Activated CD8-positive, alpha-beta T cell treated with anti-CD3 and anti-CD28 coated beads, Interleukin-2, amount 10 ng/mL, durations not matched to agents 7 days and 5 days (primary cell): ENCODE measurements around the gene PDZD8. TPM values are rescaled to one million over a fixed set of nuclear protein-coding genes. Genes with fewer than 3 reads are reported as not detected.
"Not testable (repeated sequence)": the region's sequence is repeated elsewhere in the genome, so short reads cannot be mapped to it uniquely, and the experiment has no call there.

Experiments
- ATAC-seq: fragments of 150-1000 bp; cut with Tn5 transposase; one replicate; pipeline ENCODE4 v1.10.0; 2021; ENCODE audit warnings: moderate library complexity
- CTCF ChIA-PET: fragments of 350-600 bp; sonication (Branson Sonifier 250); formaldehyde crosslinking; loops from one replicate; lab custom pipeline; 2021; ENCODE audit warnings: antibody characterized with exemption; lab: Charles Lee
- POLR2A ChIA-PET: fragments of 350-600 bp; sonication (Branson Sonifier 250); formaldehyde crosslinking; loops from one replicate; lab custom pipeline; 2021; ENCODE audit warnings: antibody characterized with exemption; lab: Charles Lee
- DNase-seq: peaks from one replicate; pipeline ENCODE4 v3.0.0-alpha.2; 2020
- H3K27ac Mint-ChIP-seq: one replicate; pipeline ENCODE4 v1.8.0; 2021; ENCODE audit warnings: mild to moderate bottlenecking, mixed read lengths
- H3K27me3 Mint-ChIP-seq: one replicate; pipeline ENCODE4 v1.8.0; 2021; ENCODE audit warnings: low read depth, mixed read lengths
- H3K36me3 Mint-ChIP-seq: one replicate; pipeline ENCODE4 v1.8.0; 2021; ENCODE audit warnings: low read depth, mixed read lengths
- H3K4me1 Mint-ChIP-seq: one replicate; pipeline ENCODE4 v1.8.0; 2021; ENCODE audit warnings: low read depth, mixed read lengths
- H3K4me3 Mint-ChIP-seq: one replicate; pipeline ENCODE4 v1.8.0; 2021; ENCODE audit warnings: mild to moderate bottlenecking, mixed read lengths
- H3K9me3 Mint-ChIP-seq: one replicate; pipeline ENCODE4 v1.8.0; 2022; ENCODE audit warnings: mixed read lengths; ENCODE audit not compliant: insufficient read depth
- total RNA-seq, 2 experiments: library from RNA; stranded (reverse); gene quantifications; one replicate each; pipeline ENCODE4 v1.2.3, GENCODE V29; 2021

PDZD8 gene
- total RNA-seq, 2 experiments from 2014 or later: 11.2 to 12.5 TPM

DNA sequence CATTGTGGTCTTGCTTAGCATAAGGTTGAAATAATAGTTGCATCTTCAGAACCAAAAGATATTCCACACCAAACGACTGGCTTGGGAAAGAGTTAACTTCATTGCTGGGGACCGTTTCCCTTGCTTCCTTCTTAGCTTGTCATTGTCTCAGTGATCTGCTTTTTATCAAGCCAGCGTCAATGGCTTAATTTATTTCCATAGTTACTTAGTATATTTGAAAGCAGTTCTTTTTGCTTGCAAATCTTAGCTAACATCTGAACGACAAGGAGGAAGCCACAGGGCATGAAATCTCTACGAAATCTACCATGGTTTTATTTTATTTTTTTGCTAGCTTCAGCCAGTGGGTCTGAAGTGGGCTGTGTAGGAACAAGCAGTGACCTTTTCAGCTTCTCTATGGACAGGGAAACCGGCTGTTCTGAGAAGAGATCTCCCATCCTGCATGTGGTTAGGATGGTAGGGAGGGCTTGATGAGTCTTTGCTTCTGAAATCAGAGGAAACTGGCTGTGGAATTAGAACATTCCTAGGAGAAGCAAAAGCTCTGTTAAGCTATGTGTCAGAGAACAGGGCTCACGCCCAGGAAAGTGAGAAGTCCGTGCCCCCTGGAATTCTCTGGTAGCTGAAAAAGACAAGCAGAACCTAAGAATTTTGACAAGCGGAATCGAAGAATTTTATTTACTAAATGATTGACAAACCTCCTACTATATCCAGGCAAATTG is 126.3 kb downstream of the PDZD8 start:
- no peak overlapping the region for H3K27ac Mint-ChIP-seq
- peaks cover 30% of the 10 kb centered on the region for H3K27me3 Mint-ChIP-seq
- H3K4me1 Mint-ChIP-seq: peaks cover 13% of the 10 kb centered on the region
- no peaks in the 10 kb centered on the region for H3K9me3 Mint-ChIP-seq
- H3K36me3 Mint-ChIP-seq: no peaks in the 10 kb centered on the region
- no peak overlapping the region for H3K4me3 Mint-ChIP-seq
- DNase-seq (no peak), ATAC-seq (no peak)
- CTCF ChIA-PET: interaction anchor here (3.9 kb wide), 1 partner anchor 32 kb away, joined by 21 read pairs; no protein-coding TSS in a partner anchor
- POLR2A ChIA-PET: no interaction called here

DNA sequence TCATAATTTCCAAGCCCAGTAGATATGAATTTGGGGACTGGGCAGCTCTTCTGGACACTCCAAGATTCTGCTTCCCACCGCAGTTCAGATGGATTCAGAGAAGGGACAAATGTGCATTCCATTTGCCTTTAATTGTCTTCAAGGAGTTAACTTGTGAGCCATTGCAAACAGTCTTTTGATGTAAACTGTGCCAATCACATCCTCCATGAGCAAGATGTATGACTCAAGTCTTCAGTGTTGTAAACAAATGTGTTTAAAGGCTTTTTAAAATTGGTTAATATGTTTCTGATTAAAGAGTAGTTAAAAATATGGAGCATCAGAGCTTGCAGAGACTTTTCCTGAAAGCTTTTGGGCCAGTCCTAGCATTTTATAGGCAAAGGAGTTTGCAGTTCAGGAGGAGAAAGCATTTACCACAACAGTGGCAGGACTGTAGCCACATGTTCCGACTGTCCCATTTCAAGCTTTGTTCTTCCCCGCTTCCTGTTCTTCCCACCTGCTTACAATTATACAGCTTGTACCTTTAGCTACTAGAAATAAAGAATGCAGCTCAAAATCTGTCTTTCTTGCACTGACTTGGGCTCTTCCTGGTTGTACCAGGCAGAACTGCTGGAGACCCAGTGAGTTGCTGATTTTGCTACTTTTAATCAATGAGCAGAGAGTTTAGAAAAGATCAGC is 128.1 kb downstream of the PDZD8 start:
- Mint-ChIP-seq H3K36me3 (no peaks in the 10 kb centered on the region), H3K4me1 (peaks cover 13% of the 10 kb centered on the region), H3K4me3 (no peak overlapping the region), H3K9me3 (no peaks in the 10 kb centered on the region), H3K27ac (no peak overlapping the region), H3K27me3 (peaks cover 43% of the 10 kb centered on the region)
- no peak for DNase-seq
- CTCF ChIA-PET: interaction anchor here (1.0 to 3.0 kb wide), 2 partner anchors 30 to 73 kb away, joined by 3 to 11 read pairs; no protein-coding TSS in a partner anchor
- ATAC-seq: no peak
- POLR2A ChIA-PET: interaction anchor here (0.7 kb wide), 1 partner anchor 377 kb away, joined by 4 read pairs; no protein-coding TSS in a partner anchor

DNA sequence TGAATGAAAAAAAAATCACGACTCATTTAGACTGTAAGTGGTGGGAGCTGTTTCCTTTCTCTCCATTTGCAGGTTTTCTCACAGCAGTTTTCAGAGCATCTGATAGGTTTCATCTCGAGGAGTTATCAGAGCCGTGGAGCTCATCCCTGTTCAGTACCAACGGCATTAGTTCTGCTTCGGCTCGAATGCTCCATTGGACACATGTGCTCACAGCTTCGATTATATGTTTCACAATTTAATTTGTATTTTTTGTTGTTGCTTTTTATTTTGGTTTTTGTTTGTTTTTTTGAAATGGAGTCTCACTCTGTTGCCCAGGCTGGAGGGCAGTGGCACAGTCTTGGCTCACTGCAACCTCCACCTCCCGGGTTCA is 132.8 kb downstream of the PDZD8 start:
- H3K27me3 Mint-ChIP-seq: peaks cover 36% of the 10 kb centered on the region

DNA sequence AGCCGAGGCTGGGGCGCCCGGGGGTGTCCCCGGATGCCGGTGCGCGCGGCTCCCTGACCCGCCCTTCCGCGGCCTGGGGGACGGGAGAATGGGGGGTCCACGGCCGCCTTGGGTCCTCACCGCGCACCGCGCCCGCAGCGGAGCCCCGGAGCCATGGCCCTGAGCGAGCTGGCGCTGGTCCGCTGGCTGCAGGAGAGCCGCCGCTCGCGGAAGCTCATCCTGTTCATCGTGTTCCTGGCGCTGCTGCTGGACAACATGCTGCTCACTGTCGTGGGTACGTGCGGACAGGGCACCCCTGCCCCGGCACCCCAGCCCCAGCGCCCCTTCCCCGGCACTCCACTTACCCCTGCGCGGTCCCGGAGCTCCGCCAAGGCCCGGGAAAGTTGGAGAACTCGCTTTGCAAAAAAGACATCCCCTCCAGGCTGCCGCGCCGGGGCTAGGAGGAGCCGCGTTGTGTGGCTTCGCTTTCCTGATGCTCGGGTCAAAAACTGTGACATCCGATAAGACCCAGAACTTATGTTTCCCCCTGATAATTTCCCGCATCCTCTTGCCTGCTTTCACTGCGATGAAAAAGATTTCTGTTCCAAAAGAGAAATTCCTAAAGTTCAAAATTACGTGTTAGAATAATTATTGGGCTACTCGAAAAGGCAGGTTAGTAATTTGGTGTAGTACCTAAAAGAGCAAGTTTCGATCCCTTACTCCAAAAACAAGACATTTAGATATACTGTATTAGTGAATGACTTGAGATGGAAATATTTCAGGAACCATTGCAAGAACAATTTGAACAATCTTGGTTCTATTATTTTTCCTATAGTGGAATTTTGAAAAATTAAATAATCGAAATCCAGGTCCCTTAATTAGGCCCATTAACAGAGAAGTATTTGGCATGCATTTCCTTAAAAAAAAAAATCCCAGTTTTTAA is 133.4 kb downstream of the PDZD8 start:
- H3K4me3 Mint-ChIP-seq: peak overlapping the region; percentile 2
- H3K27ac Mint-ChIP-seq: no peak overlapping the region
- DNase-seq (no peak), ATAC-seq (peak; percentile 42)
- H3K36me3 Mint-ChIP-seq: no peaks in the 10 kb centered on the region
- ChIA-PET POLR2A (interaction anchor here (0.6 kb wide), 1 partner anchor 77 kb away, joined by 5 read pairs; no protein-coding TSS in a partner anchor), CTCF (interaction anchor here (1.1 to 1.8 kb wide), 3 partner anchors 25 to 78 kb away, joined by 3 to 7 read pairs (median 4); no protein-coding TSS in a partner anchor)
- no peaks in the 10 kb centered on the region for H3K9me3 Mint-ChIP-seq
- H3K27me3 Mint-ChIP-seq: peaks cover 30% of the 10 kb centered on the region
- H3K4me1 Mint-ChIP-seq: peaks cover 7% of the 10 kb centered on the region

More for the DNA sequence above, 132.8 kb downstream of the PDZD8 start:
- Mint-ChIP-seq H3K4me1 (peaks cover 8% of the 10 kb centered on the region), H3K27ac (no peak overlapping the region), H3K9me3 (no peaks in the 10 kb centered on the region), H3K36me3 (no peaks in the 10 kb centered on the region), H3K4me3 (no peak overlapping the region)
- ChIA-PET CTCF (interaction anchor here (1.1 to 1.8 kb wide), 3 partner anchors 26 to 78 kb away, joined by 3 to 7 read pairs (median 4); no protein-coding TSS in a partner anchor), POLR2A (interaction anchor here (0.6 kb wide), 1 partner anchor 76 kb away, joined by 5 read pairs; no protein-coding TSS in a partner anchor)
- no peak for DNase-seq
- ATAC-seq: no peak

DNA sequence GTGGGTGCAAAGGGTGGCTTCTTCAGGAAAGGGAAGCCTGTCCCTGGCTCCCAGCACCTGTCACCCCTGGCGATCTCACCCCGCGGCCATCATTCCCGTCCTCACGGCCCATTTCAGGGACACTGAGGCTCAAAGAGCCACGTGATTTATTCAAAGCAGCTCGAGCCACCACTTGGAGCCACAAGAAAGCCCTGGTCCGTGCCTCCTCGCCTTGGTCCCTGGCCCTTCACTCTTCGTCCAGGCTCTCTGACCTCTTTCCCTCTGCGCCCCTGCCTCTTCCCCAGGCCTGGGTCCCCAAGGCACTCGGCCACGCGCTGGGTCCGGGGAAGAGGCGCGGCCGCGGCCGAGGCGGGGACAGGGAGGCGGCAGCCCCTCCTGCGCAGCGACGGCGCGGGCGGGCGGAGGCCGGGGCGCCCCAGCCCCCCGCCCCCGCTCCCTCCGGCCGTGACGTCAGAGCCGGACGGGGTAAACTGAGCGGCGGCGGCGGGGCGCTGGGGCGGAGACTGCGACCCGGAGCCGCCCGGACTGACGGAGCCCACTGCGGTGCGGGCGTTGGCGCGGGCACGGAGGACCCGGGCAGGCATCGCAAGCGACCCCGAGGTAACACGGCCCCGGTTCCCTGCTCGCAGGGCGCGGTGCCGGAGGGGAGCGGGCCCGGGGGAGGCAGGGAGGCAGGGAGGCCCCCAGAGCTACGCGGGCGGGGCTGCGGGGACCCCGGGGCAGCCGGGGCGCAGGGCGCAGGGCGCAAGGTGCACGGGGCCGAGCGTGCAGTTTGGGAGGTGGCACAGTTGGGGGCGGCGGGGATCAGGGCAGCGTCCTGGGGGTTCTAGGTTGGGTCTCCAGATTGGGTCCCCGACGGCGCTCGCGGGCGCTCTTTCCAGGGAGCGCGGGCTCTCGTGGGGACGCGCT is 134.4 kb downstream of the PDZD8 start, which contains the start of gene SLC18A2:
Gene SLC18A2 (plus strand): TSS at position 494 of the 909 bp plus-strand sequence. CDS start 580 bp downstream, outside the sequence.
- Mint-ChIP-seq H3K9me3 (no peaks in the 10 kb centered on the region), H3K36me3 (no peaks in the 10 kb centered on the region), H3K4me3 (peak within 1 kb of the TSS; percentile 2), H3K4me1 (peaks cover 7% of the 10 kb centered on the region), H3K27me3 (peaks cover 30% of the 10 kb centered on the region), H3K27ac (no peak within 1 kb of the TSS)
- POLR2A ChIA-PET: no interaction called here
- no peak for DNase-seq
- CTCF ChIA-PET: interaction anchor here (1.8 kb wide), 1 partner anchor 24 kb away, joined by 7 read pairs; no protein-coding TSS in a partner anchor
- peak; percentile 15 for ATAC-seq

GRCh38 chr10:117239721-117240620 is 135.3 kb downstream of the PDZD8 start:
- ChIA-PET CTCF (no interaction called here), POLR2A (no interaction called here)
- H3K4me3 Mint-ChIP-seq: no peak overlapping the region
- ATAC-seq (no peak), DNase-seq (no peak)
- no peaks in the 10 kb centered on the region for H3K36me3 Mint-ChIP-seq
- peaks cover 7% of the 10 kb centered on the region for H3K4me1 Mint-ChIP-seq
- no peak overlapping the region for H3K27ac Mint-ChIP-seq
- H3K9me3 Mint-ChIP-seq: no peaks in the 10 kb centered on the region
- peaks cover 30% of the 10 kb centered on the region for H3K27me3 Mint-ChIP-seq

DNA sequence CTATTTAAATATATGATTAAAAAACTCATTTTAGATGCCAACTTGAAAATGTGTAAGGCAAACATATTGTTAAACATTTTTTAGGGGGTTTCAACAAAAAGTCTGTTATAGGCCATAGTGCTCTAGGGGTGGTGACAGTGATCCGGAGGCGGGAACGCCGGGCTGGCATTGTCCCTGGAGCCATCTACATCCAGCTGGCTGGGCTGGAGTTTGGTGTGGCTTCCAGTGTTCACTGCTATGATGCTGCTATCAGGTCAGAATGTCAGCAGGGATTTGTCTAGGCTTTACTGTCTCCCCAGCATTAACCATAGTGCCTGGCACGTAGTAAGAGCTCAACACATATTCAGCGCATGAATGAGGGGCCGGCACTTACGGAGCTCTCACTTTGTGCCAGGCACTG is 136.2 kb downstream of the PDZD8 start:
- CTCF ChIA-PET: no interaction called here
- peaks cover 7% of the 10 kb centered on the region for H3K4me1 Mint-ChIP-seq
- H3K9me3 Mint-ChIP-seq: no peaks in the 10 kb centered on the region
- peaks cover 30% of the 10 kb centered on the region for H3K27me3 Mint-ChIP-seq
- no peak for DNase-seq
- no peak overlapping the region for H3K4me3 Mint-ChIP-seq
- H3K36me3 Mint-ChIP-seq: no peaks in the 10 kb centered on the region
- POLR2A ChIA-PET: no interaction called here
- ATAC-seq: no peak
- H3K27ac Mint-ChIP-seq: no peak overlapping the region

DNA sequence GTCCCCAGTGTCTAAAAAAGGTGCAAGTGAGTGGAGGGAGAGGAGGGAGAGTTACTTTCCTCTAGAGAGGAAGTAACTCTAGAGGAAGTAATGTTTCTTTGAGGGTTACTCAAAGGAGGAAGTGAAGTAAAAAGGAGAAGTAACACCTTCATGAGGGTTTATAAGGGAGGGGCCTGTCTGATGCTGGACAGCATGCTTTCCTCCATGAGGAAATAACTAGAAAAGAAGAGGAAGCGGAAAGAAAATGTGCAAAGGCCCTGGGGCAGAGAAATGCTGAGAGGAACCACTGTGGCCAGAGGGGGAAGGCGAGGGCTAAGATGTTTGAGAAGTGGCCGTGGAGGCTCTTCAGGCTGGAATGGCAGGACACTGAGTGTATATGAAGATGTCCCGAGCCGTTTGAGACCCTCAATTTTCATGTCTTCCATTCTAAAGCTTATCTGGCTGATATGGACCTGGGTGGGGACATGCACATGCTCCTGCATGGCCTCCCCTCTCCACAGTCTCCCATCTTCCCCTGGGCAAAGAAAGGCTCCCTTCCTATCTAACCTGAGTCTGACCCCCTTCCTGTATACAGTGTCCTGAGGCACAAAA is 137.7 kb downstream of the PDZD8 start:
- ChIA-PET POLR2A (no interaction called here), CTCF (no interaction called here)
- Mint-ChIP-seq H3K4me3 (no peak overlapping the region), H3K9me3 (no peaks in the 10 kb centered on the region), H3K36me3 (no peaks in the 10 kb centered on the region), H3K27ac (no peak overlapping the region), H3K4me1 (peaks cover 7% of the 10 kb centered on the region), H3K27me3 (peaks cover 24% of the 10 kb centered on the region)
- DNase-seq: no peak
- ATAC-seq: no peak

DNA sequence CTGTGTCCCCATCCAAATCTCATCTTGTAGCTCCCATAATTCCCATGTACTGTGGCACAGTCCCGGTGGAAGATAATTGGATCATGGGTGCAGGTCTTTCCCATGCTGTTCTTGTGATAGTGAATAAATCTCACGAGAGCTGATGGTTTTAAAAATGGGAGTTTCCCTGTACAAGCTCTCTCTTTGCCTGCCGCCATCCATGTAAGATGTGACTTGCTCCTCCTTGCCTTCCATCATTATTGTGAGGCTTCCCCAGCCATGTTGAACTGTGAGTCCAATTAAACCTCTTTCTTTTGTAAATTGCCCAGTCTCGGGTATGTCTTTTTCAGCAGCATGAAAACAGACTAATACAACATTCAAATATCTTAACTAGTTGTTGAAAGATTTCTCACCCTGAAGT is 145.1 kb downstream of the PDZD8 start:
- H3K4me3 Mint-ChIP-seq, ATAC-seq, DNase-seq, H3K36me3 Mint-ChIP-seq, H3K4me1 Mint-ChIP-seq, CTCF ChIA-PET, POLR2A ChIA-PET, H3K27ac Mint-ChIP-seq, H3K9me3 Mint-ChIP-seq: not testable (repeated sequence)
- peaks cover 24% of the 10 kb centered on the region for H3K27me3 Mint-ChIP-seq
